NT2/D1 (cell line): ENCODE measurements around the gene HK1.
"Not testable (repeated sequence)": the region's sequence is repeated elsewhere in the genome, so short reads cannot be mapped to it uniquely, and the experiment has no call there.

Experiments used
- DNase-seq: peaks from one replicate; pipeline ENCODE4 v3.0.0-alpha.2; 2011; ENCODE audit warnings: low read depth, low spot score
- H3K27me3 ChIP-seq: 2 replicates; pipeline ENCODE4 v1.6.0; 2011; ENCODE audit warnings: mild to moderate bottlenecking; ENCODE audit not compliant: insufficient read length, insufficient read depth
- H3K36me3 ChIP-seq: 2 replicates; pipeline ENCODE4 v1.6.1; 2011; ENCODE audit warnings: mild to moderate bottlenecking, low read length, mixed read lengths; ENCODE audit not compliant: insufficient read depth, insufficient read length
- H3K4me1 ChIP-seq: 2 replicates; pipeline ENCODE4 v1.5.1; 2011; ENCODE audit not compliant: insufficient read depth, insufficient read length
- H3K4me3 ChIP-seq: 2 replicates; pipeline ENCODE4 v1.5.1; 2011; ENCODE audit warnings: low read depth; ENCODE audit not compliant: insufficient read length
- H3K9ac ChIP-seq: 2 replicates; pipeline ENCODE4 v1.6.0; 2011; ENCODE audit warnings: low read depth; ENCODE audit not compliant: insufficient read length
- H3K9me3 ChIP-seq: 2 replicates; pipeline ENCODE4 v1.5.1; 2011; ENCODE audit warnings: mild to moderate bottlenecking, low read length; ENCODE audit not compliant: insufficient read depth
- SUZ12 ChIP-seq: IDR thresholded peaks from 2 replicates; pipeline ENCODE4 v1.6.1; 2011; ENCODE audit not compliant: insufficient read length, insufficient read depth; ENCODE audit errors: extremely low read depth
- YY1 ChIP-seq: IDR thresholded peaks from 2 replicates; pipeline ENCODE4 v1.6.1; 2011; ENCODE audit not compliant: insufficient read length, insufficient read depth
- ZNF274 ChIP-seq: IDR thresholded peaks from 2 replicates; pipeline ENCODE4 v1.6.1; 2011; ENCODE audit warnings: mild to moderate bottlenecking, low read depth, low read length

HK1 gene

DNA sequence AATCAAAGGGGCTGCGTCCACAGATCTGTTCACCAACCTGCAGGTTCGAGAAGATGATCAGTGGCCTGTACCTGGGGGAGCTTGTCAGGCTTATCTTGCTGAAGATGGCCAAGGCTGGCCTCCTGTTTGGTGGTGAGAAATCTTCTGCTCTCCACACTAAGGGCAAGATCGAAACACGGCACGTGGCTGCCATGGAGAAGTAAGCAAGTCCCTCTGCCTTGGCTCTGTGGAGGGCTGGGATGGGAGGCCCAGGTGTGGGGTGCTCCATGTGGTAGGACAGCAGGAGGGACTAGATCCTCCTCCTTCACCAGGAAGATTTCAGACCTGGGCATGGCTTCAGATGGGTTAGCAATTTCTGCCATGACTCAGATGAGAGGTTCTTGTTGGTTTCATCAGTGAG, 32.3 kb upstream of the HK1 start:
- Histone ChIP-seq H3K9ac (no peak overlapping the region), H3K4me3 (no peak overlapping the region), H3K27me3 (no peaks in the 10 kb centered on the region), H3K36me3 (no peaks in the 10 kb centered on the region), H3K9me3 (no peaks in the 10 kb centered on the region), H3K4me1 (peaks cover 3% of the 10 kb centered on the region)
- TF ChIP-seq ZNF274 (no peak), SUZ12 (no peak), YY1 (no peak)
- no peak for DNase-seq

DNA sequence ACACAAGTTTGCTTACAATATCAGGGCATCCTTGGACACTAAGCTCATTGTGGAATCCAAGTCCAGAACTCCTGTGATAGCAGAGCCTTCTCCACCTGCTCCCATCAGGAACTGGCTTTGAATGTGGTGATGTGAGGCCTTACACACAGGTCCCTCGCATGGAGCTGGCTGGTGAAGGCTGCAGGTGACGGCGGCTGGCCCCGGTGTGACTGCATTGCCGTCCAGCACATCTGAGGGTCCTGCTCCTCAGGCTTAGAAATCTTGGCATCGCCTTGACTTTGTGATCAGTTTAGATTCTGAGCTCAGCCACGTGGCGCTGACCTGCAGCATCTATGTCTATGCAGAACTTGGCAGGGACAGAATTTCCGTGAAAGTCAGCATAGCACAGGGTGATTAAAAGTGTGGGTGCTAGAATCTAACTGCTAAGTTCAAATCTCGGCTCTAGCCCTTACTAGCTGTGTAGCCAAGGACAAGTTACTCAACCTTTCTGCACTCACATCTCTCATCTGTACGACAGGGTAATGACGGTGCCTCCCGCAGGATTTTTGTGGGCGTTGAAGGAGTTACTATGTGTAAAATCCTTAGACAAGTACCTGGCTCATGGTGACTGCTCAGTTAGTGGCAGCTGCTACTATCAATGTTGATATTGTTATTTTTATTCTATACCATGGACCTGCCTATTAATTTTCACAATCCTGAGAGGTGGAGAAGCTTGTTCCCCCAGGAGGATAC, 31.5 kb upstream of the HK1 start:
- no peak for DNase-seq
- no peak for TF ChIP-seq YY1
- no peak for TF ChIP-seq SUZ12
- TF ChIP-seq ZNF274 = no peak
- no peaks in the 10 kb centered on the region for H3K36me3 ChIP-seq
- H3K4me1 ChIP-seq = peaks cover 3% of the 10 kb centered on the region
- no peaks in the 10 kb centered on the region for H3K27me3 ChIP-seq
- H3K9ac ChIP-seq = no peak overlapping the region
- no peaks in the 10 kb centered on the region for H3K9me3 ChIP-seq
- H3K4me3 ChIP-seq = no peak overlapping the region

- Histone ChIP-seq H3K4me3 (no peak overlapping the region), H3K9me3 (no peaks in the 10 kb centered on the region), H3K4me1 (peaks cover 3% of the 10 kb centered on the region), H3K36me3 (no peaks in the 10 kb centered on the region), H3K27me3 (no peaks in the 10 kb centered on the region), H3K9ac (no peak overlapping the region)
- DNase-seq = no peak
- TF ChIP-seq ZNF274 (no peak), SUZ12 (no peak), YY1 (no peak)
These were observed 31.0 kb upstream of the HK1 start for GRCh38 chr10:69247313-69247710.

- H3K4me3 ChIP-seq = no peak overlapping the region
- TF ChIP-seq SUZ12 (no peak), ZNF274 (no peak), YY1 (no peak)
These were observed 30.1 kb upstream of the HK1 start for GRCh38 chr10:69248117-69248730.

GRCh38 chr10:69250041-69250440, 28.3 kb upstream of the HK1 start:
- H3K9me3 ChIP-seq = no peaks in the 10 kb centered on the region
- H3K27me3 ChIP-seq = no peaks in the 10 kb centered on the region
- no peak for DNase-seq
- H3K36me3 ChIP-seq = no peaks in the 10 kb centered on the region
- no peak for TF ChIP-seq ZNF274
- no peak for TF ChIP-seq SUZ12
- no peak for TF ChIP-seq YY1
- H3K9ac ChIP-seq = no peak overlapping the region
- no peaks in the 10 kb centered on the region for H3K4me1 ChIP-seq
- H3K4me3 ChIP-seq = no peak overlapping the region

More at GRCh38 chr10:69248117-69248730, 30.1 kb upstream of the HK1 start:
- Histone ChIP-seq H3K9ac (no peak overlapping the region), H3K27me3 (no peaks in the 10 kb centered on the region), H3K9me3 (no peaks in the 10 kb centered on the region), H3K4me1 (no peaks in the 10 kb centered on the region), H3K36me3 (no peaks in the 10 kb centered on the region)
- no peak for DNase-seq

- DNase-seq, H3K36me3 ChIP-seq, H3K9ac ChIP-seq, H3K9me3 ChIP-seq, H3K4me1 ChIP-seq, H3K27me3 ChIP-seq, H3K4me3 ChIP-seq: not testable (repeated sequence)
These were observed 26.9 kb upstream of the HK1 start for GRCh38 chr10:69251417-69251816.

DNA sequence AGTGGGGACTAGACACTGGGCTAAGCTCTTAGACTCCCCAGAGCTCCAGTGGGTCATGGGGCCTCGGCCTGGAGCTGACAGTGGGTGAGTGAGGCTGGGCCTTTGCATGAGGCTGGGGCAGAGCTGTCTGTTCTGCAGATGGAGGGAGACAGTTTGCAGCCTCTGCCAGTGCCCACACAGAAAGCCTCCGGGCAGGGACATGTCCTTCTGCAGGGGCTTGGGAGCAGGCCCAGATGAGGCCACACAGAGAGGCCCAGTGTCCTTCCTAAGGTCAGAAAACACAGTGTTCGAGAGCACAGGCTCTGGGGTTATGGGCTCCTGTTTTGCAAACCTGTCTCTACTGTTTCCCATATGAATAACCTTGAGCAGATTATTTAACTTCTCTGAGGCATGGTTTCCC, 25.1 kb upstream of the HK1 start:
- DNase-seq = no peak
- TF ChIP-seq ZNF274 (no peak), YY1 (no peak), SUZ12 (no peak)
- H3K27me3 ChIP-seq = no peaks in the 10 kb centered on the region
- no peak overlapping the region for H3K4me3 ChIP-seq
- no peak overlapping the region for H3K9ac ChIP-seq
- H3K36me3 ChIP-seq = no peaks in the 10 kb centered on the region
- H3K9me3 ChIP-seq = no peaks in the 10 kb centered on the region
- H3K4me1 ChIP-seq = no peaks in the 10 kb centered on the region
